ENCODE measurements around the gene TTN. TPM values are rescaled to one million over a fixed set of nuclear protein-coding genes. Genes with fewer than 3 reads are reported as not detected.
A peak's percentile ranks its signal among the peaks of the same experiment; 100 is the strongest.

Gene TTN
- total and polyA plus RNA-seq, 7 experiments from 2014 or later = 3.1 to 45.5 (median 36.9) TPM

- Histone ChIP-seq H3K4me3 (ENCODE audit: low read length) (no peak overlapping the region), H3K9me3 (ENCODE audit: control insufficient read depth in 2 of 3, low read length in 3 of 3) (no peaks in the 10 kb centered on the region), H3K27ac (ENCODE audit: low read depth, low read length) (no peak overlapping the region), H3K4me1 (ENCODE audit: control insufficient read depth in 2 of 2, insufficient read depth in 2 of 2, low read length in 2 of 2) (no peaks in the 10 kb centered on the region), H3K27me3 (ENCODE audit: control insufficient read depth in 2 of 2, insufficient read depth in 2 of 2, low read length in 2 of 2) (no peaks in the 10 kb centered on the region), H3K36me3 (ENCODE audit: control insufficient read depth in 2 of 3, insufficient read depth in 3 of 3, low read length in 3 of 3) (peaks cover 8 to 20% (median 9%) of the 10 kb centered on the region in 3 experiments)
- no peak for ATAC-seq
- Mint-ChIP-seq H3K27me3 (no peaks in the 10 kb centered on the region), H3K4me3 (no peak overlapping the region), H3K36me3 (peaks cover 6 to 28% (median 11%) of the 10 kb centered on the region in 5 donors), H3K27ac (peak overlapping the region in 1 of 9 donors; percentile 6), H3K9me3 (no peaks in the 10 kb centered on the region), H3K4me1 (peaks cover 0 to 19% (median 0%) of the 10 kb centered on the region in 7 donors)
- no peak for DNase-seq
- ChIA-PET CTCF (no interaction called here), POLR2A (no interaction called here)
- intact Hi-C loops (cut with micrococcal nuclease) = loop anchor here in 1 of 2 donors (2.0 kb wide), 1 partner anchor 26 kb away; the partner anchor contains the start of gene PLEKHA3
These were observed 300.7 kb downstream of the TTN start for GRCh38 chr2:178506524-178506923.

- Mint-ChIP-seq H3K27me3 (no peaks in the 10 kb centered on the region), H3K4me1 (peaks cover 0 to 18% (median 0%) of the 10 kb centered on the region in 7 donors), H3K36me3 (peaks cover 7 to 31% (median 11%) of the 10 kb centered on the region in 5 donors), H3K4me3 (no peak overlapping the region), H3K27ac (no peak overlapping the region), H3K9me3 (no peaks in the 10 kb centered on the region)
- Histone ChIP-seq H3K36me3 (ENCODE audit: control insufficient read depth in 2 of 3, insufficient read depth in 3 of 3, low read length in 3 of 3) (peaks cover 11 to 24% (median 12%) of the 10 kb centered on the region in 3 experiments), H3K27ac (ENCODE audit: low read depth, low read length) (no peak overlapping the region), H3K9me3 (ENCODE audit: control insufficient read depth in 2 of 3, low read length in 3 of 3) (no peaks in the 10 kb centered on the region), H3K4me3 (ENCODE audit: low read length) (no peak overlapping the region), H3K27me3 (ENCODE audit: control insufficient read depth in 2 of 2, insufficient read depth in 2 of 2, low read length in 2 of 2) (no peaks in the 10 kb centered on the region), H3K4me1 (ENCODE audit: control insufficient read depth in 2 of 2, insufficient read depth in 2 of 2, low read length in 2 of 2) (no peaks in the 10 kb centered on the region)
- intact Hi-C loops (cut with micrococcal nuclease) = loop anchor here in 1 of 2 donors (2.0 kb wide), 1 partner anchor 25 kb away; the partner anchor contains the start of gene PLEKHA3
- ChIA-PET POLR2A (no interaction called here), CTCF (no interaction called here)
- DNase-seq = no peak
- no peak for ATAC-seq
These were observed 301.1 kb downstream of the TTN start for GRCh38 chr2:178506101-178506500.

- Histone ChIP-seq H3K9me3 (ENCODE audit: control insufficient read depth in 2 of 3, low read length in 3 of 3) (no peaks in the 10 kb centered on the region), H3K36me3 (ENCODE audit: control insufficient read depth in 2 of 3, insufficient read depth in 3 of 3, low read length in 3 of 3) (peaks cover 20 to 44% (median 21%) of the 10 kb centered on the region in 3 experiments), H3K27me3 (ENCODE audit: control insufficient read depth in 2 of 2, insufficient read depth in 2 of 2, low read length in 2 of 2) (no peaks in the 10 kb centered on the region), H3K4me1 (ENCODE audit: control insufficient read depth in 2 of 2, insufficient read depth in 2 of 2, low read length in 2 of 2) (no peaks in the 10 kb centered on the region), H3K4me3 (ENCODE audit: low read length) (no peak overlapping the region), H3K27ac (ENCODE audit: low read depth, low read length) (no peak overlapping the region)
- POLR2A ChIA-PET = no interaction called here
- DNase-seq (no peak), ATAC-seq (no peak)
- peaks cover 0 to 9% (median 0%) of the 10 kb centered on the region in 7 donors for H3K4me1 Mint-ChIP-seq
- intact Hi-C loops (cut with micrococcal nuclease) = no loop called here
- no peak overlapping the region for H3K4me3 Mint-ChIP-seq
- CTCF ChIA-PET = no interaction called here
- H3K27ac Mint-ChIP-seq = peak overlapping the region in 1 of 9 donors; percentile 36
- no peaks in the 10 kb centered on the region for H3K9me3 Mint-ChIP-seq
- H3K27me3 Mint-ChIP-seq = no peaks in the 10 kb centered on the region
- H3K36me3 Mint-ChIP-seq = peaks cover 14 to 40% (median 22%) of the 10 kb centered on the region in 5 donors
These were observed 304.5 kb downstream of the TTN start for GRCh38 chr2:178502751-178503150.

- H3K36me3 ChIP-seq (ENCODE audit: control insufficient read depth in 2 of 3, insufficient read depth in 3 of 3, low read length in 3 of 3) = peaks cover 25 to 57% (median 32%) of the 10 kb centered on the region in 3 experiments
- H3K4me1 ChIP-seq (ENCODE audit: control insufficient read depth in 2 of 2, insufficient read depth in 2 of 2, low read length in 2 of 2) = no peaks in the 10 kb centered on the region
- no peak overlapping the region for H3K27ac Mint-ChIP-seq
- intact Hi-C loops (cut with micrococcal nuclease) = no loop called here
- peaks cover 27 to 53% (median 29%) of the 10 kb centered on the region in 5 donors for H3K36me3 Mint-ChIP-seq
- H3K4me3 Mint-ChIP-seq = no peak overlapping the region
- no peaks in the 10 kb centered on the region for H3K27me3 Mint-ChIP-seq
- no peak overlapping the region for H3K27ac ChIP-seq (ENCODE audit: low read depth, low read length)
- no peaks in the 10 kb centered on the region for H3K9me3 Mint-ChIP-seq
- CTCF ChIA-PET = no interaction called here
- no peak for ATAC-seq
- POLR2A ChIA-PET = no interaction called here
- no peak for DNase-seq
- no peaks in the 10 kb centered on the region for H3K27me3 ChIP-seq (ENCODE audit: control insufficient read depth in 2 of 2, insufficient read depth in 2 of 2, low read length in 2 of 2)
- no peaks in the 10 kb centered on the region for H3K9me3 ChIP-seq (ENCODE audit: control insufficient read depth in 2 of 3, low read length in 3 of 3)
- no peak overlapping the region for H3K4me3 ChIP-seq (ENCODE audit: low read length)
- peaks cover 0 to 12% (median 0%) of the 10 kb centered on the region in 7 donors for H3K4me1 Mint-ChIP-seq
These were observed 307.6 kb downstream of the TTN start for GRCh38 chr2:178499640-178500039.

- CTCF ChIA-PET = no interaction called here
- Histone ChIP-seq H3K27me3 (ENCODE audit: control insufficient read depth in 2 of 2, insufficient read depth in 2 of 2, low read length in 2 of 2) (no peaks in the 10 kb centered on the region), H3K4me1 (ENCODE audit: control insufficient read depth in 2 of 2, insufficient read depth in 2 of 2, low read length in 2 of 2) (no peaks in the 10 kb centered on the region), H3K4me3 (ENCODE audit: low read length) (no peak overlapping the region), H3K36me3 (ENCODE audit: control insufficient read depth in 2 of 3, insufficient read depth in 3 of 3, low read length in 3 of 3) (peaks cover 27 to 67% (median 38%) of the 10 kb centered on the region in 3 experiments), H3K27ac (ENCODE audit: low read depth, low read length) (no peak overlapping the region), H3K9me3 (ENCODE audit: control insufficient read depth in 2 of 3, low read length in 3 of 3) (no peaks in the 10 kb centered on the region)
- no peak overlapping the region for H3K4me3 Mint-ChIP-seq
- DNase-seq (no peak), ATAC-seq (no peak)
- POLR2A ChIA-PET = no interaction called here
- no peaks in the 10 kb centered on the region for H3K9me3 Mint-ChIP-seq
- no peaks in the 10 kb centered on the region for H3K27me3 Mint-ChIP-seq
- peaks cover 0 to 12% (median 0%) of the 10 kb centered on the region in 7 donors for H3K4me1 Mint-ChIP-seq
- intact Hi-C loops (cut with micrococcal nuclease) = no loop called here
- peaks cover 27 to 55% (median 34%) of the 10 kb centered on the region in 5 donors for H3K36me3 Mint-ChIP-seq
- no peak overlapping the region for H3K27ac Mint-ChIP-seq
These were observed 309.1 kb downstream of the TTN start for GRCh38 chr2:178498137-178498536.

GRCh38 chr2:178496049-178496448 lies 311.2 kb downstream of the TTN start:
- Histone ChIP-seq H3K4me3 (ENCODE audit: low read length) (no peak overlapping the region), H3K27ac (ENCODE audit: low read depth, low read length) (no peak overlapping the region), H3K27me3 (ENCODE audit: control insufficient read depth in 2 of 2, insufficient read depth in 2 of 2, low read length in 2 of 2) (no peaks in the 10 kb centered on the region), H3K4me1 (ENCODE audit: control insufficient read depth in 2 of 2, insufficient read depth in 2 of 2, low read length in 2 of 2) (no peaks in the 10 kb centered on the region), H3K9me3 (ENCODE audit: control insufficient read depth in 2 of 3, low read length in 3 of 3) (no peaks in the 10 kb centered on the region), H3K36me3 (ENCODE audit: control insufficient read depth in 2 of 3, insufficient read depth in 3 of 3, low read length in 3 of 3) (peaks cover 25 to 59% (median 27%) of the 10 kb centered on the region in 3 experiments)
- Mint-ChIP-seq H3K4me3 (no peak overlapping the region), H3K4me1 (peaks cover 0 to 14% (median 0%) of the 10 kb centered on the region in 7 donors), H3K9me3 (no peaks in the 10 kb centered on the region), H3K27ac (no peak overlapping the region), H3K36me3 (peaks cover 19 to 53% (median 37%) of the 10 kb centered on the region in 5 donors), H3K27me3 (no peaks in the 10 kb centered on the region)
- ChIA-PET CTCF (interaction anchor here (1.1 kb wide), 1 partner anchor 30 kb away, joined by 4 read pairs; no protein-coding TSS in a partner anchor), POLR2A (no interaction called here)
- DNase-seq (no peak), ATAC-seq (no peak)
- intact Hi-C loops (cut with micrococcal nuclease) = loop anchor here in 1 of 2 donors (1.0 kb wide), 1 partner anchor 99 kb away; no protein-coding TSS in a partner anchor

- H3K27me3 ChIP-seq (ENCODE audit: control insufficient read depth in 2 of 2, insufficient read depth in 2 of 2, low read length in 2 of 2) = no peaks in the 10 kb centered on the region
- Mint-ChIP-seq H3K4me1 (peaks cover 18 to 36% (median 23%) of the 10 kb centered on the region in 7 donors), H3K27ac (peak overlapping the region in 1 of 9 donors; percentile 51), H3K36me3 (peaks cover 20 to 71% (median 48%) of the 10 kb centered on the region in 5 donors), H3K27me3 (no peaks in the 10 kb centered on the region), H3K4me3 (no peak overlapping the region), H3K9me3 (no peaks in the 10 kb centered on the region)
- H3K27ac ChIP-seq (ENCODE audit: low read depth, low read length) = no peak overlapping the region
- H3K9me3 ChIP-seq (ENCODE audit: control insufficient read depth in 2 of 3, low read length in 3 of 3) = no peaks in the 10 kb centered on the region
- DNase-seq (no peak), ATAC-seq (no peak)
- CTCF ChIA-PET = interaction anchor here (0.7 kb wide), 1 partner anchor 9 kb away, joined by 3 read pairs; no protein-coding TSS in a partner anchor
- no peak overlapping the region for H3K4me3 ChIP-seq (ENCODE audit: low read length)
- intact Hi-C loops (cut with micrococcal nuclease) = no loop called here
- POLR2A ChIA-PET = interaction anchor here (1.2 kb wide), 1 partner anchor 32 kb away, joined by 3 read pairs; no protein-coding TSS in a partner anchor
- H3K4me1 ChIP-seq (ENCODE audit: control insufficient read depth in 2 of 2, insufficient read depth in 2 of 2, low read length in 2 of 2) = no peaks in the 10 kb centered on the region
- peaks cover 17 to 49% (median 18%) of the 10 kb centered on the region in 3 experiments for H3K36me3 ChIP-seq (ENCODE audit: control insufficient read depth in 2 of 3, insufficient read depth in 3 of 3, low read length in 3 of 3)
These were observed 315.6 kb downstream of the TTN start for GRCh38 chr2:178491612-178492011.

Measured in naive thymus-derived CD4-positive, alpha-beta T cell (primary cell).